Mammary epithelial cell (primary cell): Measurements from ENCODE around the gene ATP2C2.
A peak's percentile ranks its signal among the peaks of the same experiment; 100 is the strongest.

Experiments used
- EZH2 ChIP-seq: IDR thresholded peaks from 2 replicates; pipeline ENCODE4 v1.6.1; 2012; ENCODE audit warnings: low read length, inconsistent platforms, borderline replicate concordance
- TF ChIP-seq, protein P1 (sequence below), 2 donors: IDR thresholded peaks in 1 of 2; conservative IDR thresholded peaks in 1 of 2; 2 replicates each; pipeline ENCODE4 v1.5.1; 2011 to 2012; ENCODE audit warnings: inconsistent platforms in 2 of 2, low read length in 2 of 2, mild to moderate bottlenecking in 2 of 2, control low read depth in 1 of 2, low read depth in 1 of 2; ENCODE audit not compliant: insufficient read depth in 1 of 2; ENCODE audit errors: extremely low read depth in 1 of 2

DNA sequence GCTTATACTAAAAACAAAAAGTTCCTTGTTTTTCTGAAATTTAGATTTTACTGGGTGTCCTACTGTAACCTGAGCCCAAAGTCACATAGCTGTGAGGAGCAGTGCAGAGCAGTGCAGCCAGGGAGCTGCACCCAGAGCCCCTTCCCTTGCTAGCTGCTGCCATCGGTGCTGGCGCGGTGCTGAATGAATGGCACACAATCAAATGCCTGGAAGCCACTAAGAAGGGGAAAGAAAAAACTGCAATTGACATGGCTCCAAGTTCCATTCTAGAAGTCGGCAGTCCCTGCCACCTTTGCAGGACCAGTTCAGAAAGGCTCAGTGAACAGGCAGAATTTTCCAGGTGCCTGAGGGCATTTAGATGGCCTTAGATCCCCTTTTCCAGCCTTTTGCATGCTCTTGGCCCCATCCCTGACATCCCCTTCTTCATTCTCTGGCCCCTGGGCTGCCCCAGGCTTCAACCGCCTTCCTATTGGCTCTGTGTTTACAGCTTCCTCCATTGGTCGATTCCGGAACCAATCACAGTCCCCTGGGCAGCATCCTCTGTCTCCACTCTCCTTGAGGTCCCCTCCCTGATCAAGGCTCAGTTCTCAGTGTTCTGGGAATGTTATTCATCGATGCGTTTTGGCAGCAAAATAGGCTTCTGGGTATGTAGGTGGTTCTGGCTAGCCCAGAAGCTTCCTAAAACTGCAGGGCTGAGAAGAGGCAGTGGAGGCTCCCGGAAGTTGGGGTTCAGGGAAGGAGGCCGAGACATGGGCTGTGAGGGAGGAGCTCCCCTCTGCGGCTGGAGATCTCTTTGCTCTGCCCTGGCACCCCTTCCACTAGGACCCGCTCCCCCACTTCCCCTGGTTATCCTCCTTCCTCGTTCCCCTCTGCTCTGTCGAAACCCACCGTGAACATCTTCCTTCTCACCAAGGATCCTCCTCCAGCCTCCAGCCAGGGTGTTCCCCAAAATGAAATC is 37.9 kb downstream of the ATP2C2 start:
- TF ChIP-seq, protein P1, sequence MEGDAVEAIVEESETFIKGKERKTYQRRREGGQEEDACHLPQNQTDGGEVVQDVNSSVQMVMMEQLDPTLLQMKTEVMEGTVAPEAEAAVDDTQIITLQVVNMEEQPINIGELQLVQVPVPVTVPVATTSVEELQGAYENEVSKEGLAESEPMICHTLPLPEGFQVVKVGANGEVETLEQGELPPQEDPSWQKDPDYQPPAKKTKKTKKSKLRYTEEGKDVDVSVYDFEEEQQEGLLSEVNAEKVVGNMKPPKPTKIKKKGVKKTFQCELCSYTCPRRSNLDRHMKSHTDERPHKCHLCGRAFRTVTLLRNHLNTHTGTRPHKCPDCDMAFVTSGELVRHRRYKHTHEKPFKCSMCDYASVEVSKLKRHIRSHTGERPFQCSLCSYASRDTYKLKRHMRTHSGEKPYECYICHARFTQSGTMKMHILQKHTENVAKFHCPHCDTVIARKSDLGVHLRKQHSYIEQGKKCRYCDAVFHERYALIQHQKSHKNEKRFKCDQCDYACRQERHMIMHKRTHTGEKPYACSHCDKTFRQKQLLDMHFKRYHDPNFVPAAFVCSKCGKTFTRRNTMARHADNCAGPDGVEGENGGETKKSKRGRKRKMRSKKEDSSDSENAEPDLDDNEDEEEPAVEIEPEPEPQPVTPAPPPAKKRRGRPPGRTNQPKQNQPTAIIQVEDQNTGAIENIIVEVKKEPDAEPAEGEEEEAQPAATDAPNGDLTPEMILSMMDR (conservative IDR thresholded peaks at IDR 0.05 in 1 of 2, IDR thresholded peaks at IDR 0.05 in 1 of 2; ENCODE audit: extremely low read depth in 1 of 2, insufficient read depth in 1 of 2, low read depth in 1 of 2, low read length in 2 of 2) = peak in 1 of 2 donors; percentile 15
- TF ChIP-seq EZH2 = no peak
